HG02840 (cell line): Measurements from ENCODE around the gene UGT1A6.

Experiments
- ATAC-seq: cut with Tn5 transposase; IDR thresholded peaks from one replicate; pipeline ENCODE4 v1.9.1; 2021; ENCODE audit warnings: mild to moderate bottlenecking, moderate library complexity, moderate number of reproducible peaks; ENCODE audit not compliant: unreplicated experiment, low FRiP score

The UGT1A6 gene

DNA sequence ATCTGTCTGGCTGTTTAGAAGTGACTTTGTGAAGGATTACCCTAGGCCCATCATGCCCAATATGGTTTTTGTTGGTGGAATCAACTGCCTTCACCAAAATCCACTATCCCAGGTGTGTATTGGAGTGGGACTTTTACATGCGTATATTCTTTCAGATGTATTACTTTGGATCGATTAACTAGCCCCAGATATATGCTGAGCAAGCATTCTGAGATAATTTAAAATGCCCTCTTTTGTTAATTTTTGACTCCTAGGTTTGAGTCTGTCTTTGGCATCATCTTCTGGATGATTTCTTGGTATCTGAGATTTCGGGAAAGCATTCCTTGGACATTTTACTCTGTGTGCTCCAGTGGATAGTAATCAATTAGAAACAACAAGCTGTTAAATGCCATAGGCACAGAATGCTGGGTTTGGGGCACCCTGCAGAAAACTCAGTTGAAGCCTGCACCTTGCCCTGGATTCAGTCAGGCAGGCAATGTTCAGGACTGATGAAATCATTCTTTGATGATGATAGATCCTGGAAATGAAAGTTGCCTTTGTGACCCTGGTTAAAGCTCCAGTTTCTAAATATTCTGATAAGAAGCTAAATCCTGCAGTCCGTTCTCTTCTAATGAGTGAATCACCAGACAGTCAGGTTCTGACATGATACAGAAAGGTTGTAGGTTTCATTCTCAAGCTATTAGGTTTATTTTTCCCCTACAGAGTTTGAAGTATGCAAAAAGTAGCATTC lies 68.5 kb downstream of the UGT1A6 start:
- no peak for ATAC-seq

DNA sequence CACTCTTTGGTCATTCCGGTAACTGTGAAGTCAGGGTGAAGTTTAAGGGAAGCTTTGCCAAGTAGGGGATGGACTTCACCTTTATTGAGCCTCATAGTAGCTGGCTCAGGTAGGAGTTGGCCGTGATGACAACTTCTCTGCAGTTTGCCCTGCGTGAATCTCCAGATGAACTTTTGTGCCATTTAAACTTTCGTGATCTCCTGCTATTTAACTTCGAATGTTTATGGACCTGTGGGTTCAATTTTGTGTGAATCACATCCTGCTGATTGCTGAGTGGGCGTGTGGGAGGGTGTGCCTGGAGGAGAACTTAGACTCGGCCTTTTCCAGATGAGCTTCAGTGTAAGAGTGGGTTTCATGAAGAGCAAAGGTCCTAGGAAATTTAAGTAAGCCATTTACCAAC lies 71.6 kb downstream of the UGT1A6 start:
- ATAC-seq: no peak

DNA sequence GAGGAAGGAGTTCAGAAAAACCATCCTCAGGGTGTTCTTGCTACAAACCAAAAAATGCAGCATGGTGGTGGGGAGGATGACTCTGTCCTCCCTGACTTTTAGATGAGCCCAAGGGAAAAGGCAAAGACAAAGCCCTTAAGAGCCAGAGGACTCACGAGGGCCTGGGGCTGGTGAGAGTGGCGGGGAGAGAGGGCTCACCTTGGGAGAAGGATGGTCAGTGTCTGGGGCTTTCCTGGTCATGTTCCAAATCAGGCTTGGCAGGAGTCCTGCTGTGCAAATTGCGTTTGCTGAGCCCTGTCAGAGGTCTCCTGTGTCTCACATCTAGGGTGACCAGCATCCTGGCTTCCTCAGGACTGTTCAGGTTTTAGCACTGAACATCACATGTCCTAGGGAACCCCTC lies 72.1 kb downstream of the UGT1A6 start:
- ATAC-seq: no peak

DNA sequence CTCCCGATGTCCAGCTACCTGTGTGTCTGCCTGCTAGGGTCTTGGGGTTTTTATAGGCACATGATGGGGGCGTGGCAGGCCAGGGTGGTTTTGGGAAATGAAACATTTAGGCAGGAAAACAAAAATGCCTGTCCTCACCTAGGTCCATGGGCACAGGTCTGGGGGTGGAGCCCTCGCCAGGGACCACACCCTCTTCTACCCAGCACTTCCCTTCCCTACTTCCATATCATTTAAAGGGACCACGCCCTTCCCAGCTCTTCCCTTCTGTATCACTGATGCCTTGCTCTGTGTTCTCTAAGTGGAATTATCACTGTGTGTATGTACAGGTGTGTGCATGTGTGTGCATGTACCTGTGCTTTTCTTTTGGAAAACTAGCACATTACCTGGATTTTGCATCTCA lies 73.7 kb downstream of the UGT1A6 start:
- no peak for ATAC-seq

DNA sequence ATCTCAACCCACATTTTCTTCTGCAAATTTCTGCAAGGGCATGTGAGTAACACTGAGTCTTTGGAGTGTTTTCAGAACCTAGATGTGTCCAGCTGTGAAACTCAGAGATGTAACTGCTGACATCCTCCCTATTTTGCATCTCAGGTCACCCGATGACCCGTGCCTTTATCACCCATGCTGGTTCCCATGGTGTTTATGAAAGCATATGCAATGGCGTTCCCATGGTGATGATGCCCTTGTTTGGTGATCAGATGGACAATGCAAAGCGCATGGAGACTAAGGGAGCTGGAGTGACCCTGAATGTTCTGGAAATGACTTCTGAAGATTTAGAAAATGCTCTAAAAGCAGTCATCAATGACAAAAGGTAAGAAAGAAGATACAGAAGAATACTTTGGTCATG lies 75.4 kb downstream of the UGT1A6 start:
- no peak for ATAC-seq

DNA sequence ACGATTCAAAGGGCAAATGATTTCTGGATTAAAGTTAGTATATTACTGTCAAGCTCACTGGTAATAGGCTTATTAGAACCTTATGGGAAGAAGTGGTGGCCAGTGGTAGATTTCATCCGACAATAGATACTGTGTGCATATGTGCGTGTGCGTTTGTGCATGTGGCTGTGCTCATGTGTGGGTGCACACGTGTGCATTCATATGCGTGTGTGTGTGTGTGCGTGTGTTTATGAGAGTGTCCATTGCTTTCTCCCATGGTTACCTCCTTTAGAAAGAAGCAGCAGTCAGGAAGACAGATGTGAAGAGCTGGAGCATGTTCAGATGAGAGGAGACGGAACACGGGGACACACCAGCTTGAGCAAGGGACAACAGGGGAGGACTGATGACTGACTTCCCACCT lies 76.6 kb downstream of the UGT1A6 start:
- ATAC-seq: no peak

DNA sequence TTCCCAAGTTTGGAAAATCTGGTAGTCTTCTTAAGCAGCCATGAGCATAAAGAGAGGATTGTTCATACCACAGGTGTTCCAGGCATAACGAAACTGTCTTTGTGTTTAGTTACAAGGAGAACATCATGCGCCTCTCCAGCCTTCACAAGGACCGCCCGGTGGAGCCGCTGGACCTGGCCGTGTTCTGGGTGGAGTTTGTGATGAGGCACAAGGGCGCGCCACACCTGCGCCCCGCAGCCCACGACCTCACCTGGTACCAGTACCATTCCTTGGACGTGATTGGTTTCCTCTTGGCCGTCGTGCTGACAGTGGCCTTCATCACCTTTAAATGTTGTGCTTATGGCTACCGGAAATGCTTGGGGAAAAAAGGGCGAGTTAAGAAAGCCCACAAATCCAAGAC lies 79.5 kb downstream of the UGT1A6 start:
- no peak for ATAC-seq

DNA sequence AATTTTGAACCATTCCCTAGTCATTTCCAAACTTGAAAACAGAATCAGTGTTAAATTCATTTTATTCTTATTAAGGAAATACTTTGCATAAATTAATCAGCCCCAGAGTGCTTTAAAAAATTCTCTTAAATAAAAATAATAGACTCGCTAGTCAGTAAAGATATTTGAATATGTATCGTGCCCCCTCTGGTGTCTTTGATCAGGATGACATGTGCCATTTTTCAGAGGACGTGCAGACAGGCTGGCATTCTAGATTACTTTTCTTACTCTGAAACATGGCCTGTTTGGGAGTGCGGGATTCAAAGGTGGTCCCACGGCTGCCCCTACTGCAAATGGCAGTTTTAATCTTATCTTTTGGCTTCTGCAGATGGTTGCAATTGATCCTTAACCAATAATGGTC lies 79.9 kb downstream of the UGT1A6 start:
- no peak for ATAC-seq

DNA sequence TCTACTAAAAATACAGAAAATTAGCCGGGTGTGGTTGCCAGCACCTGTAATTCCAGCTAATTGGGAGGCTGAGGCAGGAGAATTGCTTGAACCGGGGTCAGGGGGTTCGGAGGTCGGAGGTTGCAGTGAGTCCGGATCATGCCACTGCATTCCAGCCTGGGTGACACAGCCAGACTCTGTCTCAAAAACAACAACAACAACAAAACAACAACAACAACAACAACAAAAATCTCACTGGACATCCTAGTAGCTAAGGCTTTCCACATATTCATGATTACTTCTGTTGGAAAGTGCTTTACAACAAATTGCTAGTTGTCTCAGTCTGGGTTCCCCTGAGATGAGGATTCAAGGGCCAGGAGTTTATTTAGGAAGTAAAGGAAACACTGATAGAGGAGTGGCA lies 81.2 kb downstream of the UGT1A6 start:
- no peak for ATAC-seq

DNA sequence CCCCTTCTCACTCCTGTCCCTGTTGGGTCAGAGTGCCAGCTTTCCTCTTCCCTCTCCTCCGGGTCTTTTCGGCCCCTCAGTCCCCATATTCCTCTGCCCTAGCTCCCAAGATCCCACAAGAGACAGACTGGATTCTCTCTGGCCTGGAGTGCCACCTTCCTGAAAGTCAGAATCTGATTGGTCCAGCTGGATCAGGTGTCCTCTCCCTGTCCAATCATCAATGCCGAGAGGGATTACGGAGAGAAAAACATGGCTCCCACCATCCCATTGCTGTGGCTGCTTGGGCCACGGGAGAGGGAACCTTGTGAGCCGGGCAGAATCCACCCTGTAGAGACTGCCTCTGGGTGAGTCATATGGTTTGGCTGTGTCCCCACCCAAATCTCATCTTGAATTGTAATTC lies 82.7 kb downstream of the UGT1A6 start:
- ATAC-seq: no peak

DNA sequence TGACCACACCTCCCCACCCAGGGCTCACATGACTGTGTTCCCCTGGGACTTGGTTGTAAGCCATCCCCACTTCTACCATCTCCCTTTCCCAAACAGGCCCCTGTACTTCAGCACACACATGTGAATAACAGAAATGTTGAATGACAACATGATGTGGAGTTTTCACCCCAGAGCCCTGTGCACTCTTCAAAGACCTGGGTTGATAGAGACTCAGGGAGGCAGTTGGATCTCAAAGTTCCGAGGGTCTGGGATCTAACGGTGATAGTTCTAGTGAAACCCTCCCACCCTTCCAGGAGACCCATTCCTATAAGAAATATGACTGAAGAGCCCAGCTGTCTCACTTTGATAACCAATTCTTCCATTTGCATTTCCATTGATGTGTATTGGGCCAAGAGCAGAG lies 85.3 kb downstream of the UGT1A6 start, which contains the start of gene MROH2A:
Gene MROH2A, plus strand, starts transcription at position 301 of the 400 bp plus-strand sequence. CDS start 1,029 bp downstream, outside the sequence.
- ATAC-seq: no peak

DNA sequence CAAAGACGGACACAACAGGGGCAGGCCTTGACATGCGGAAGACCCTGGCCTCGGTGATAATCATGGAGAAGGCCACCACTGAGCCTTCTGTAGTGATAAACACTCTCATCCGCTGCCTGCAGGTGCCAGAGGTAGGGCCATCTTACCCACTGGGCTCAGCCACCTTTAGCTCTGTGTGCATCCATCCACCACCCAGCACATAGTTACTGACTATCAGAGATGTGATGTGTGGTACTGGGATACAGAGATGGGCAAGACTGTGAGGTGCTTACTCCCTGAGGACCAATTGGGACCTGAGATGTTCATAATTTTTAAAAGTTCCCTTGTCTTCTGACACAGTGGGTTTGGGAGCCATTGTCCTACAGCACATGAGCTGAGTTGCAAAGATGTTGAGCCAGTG lies 87.0 kb downstream of the UGT1A6 start:
- no peak for ATAC-seq

DNA sequence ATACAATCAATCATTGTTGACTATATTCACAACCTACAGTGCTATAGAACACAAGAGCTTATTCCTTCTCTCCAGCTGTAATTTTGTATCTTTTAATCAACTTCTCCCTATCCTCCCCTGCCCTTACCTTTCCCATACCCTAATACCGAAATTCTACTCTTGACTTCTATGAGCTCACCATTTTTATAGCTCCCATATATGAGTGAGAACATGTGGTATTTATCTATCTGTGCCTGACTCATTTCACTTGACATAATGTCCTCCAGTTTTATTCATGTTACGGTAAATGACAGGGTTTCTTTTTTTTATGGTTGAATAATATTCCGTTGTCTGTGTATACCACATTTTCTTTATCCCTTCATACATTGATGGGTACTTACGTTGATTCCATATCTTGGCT lies 88.1 kb downstream of the UGT1A6 start:
- ATAC-seq: no peak

DNA sequence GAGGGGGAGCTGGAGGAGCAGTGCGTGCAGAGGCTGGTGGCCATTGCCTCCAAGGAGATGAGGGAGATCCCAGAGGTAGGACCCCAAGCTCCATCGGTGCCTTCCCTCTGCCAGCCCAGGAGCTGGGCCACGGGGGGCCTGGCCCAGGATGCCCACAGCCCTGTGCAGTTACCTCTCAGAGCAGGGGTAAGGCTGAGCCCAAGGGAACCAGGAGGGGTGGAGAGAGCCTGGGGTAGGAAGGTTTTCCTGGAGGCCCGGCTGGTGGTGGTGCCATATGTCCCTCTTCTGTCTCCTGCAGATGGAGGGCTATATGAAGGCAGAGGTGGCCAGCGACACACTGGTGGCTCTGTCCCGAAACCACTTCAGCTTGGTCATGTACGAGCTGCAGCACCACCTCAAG lies 96.9 kb downstream of the UGT1A6 start:
- no peak for ATAC-seq

DNA sequence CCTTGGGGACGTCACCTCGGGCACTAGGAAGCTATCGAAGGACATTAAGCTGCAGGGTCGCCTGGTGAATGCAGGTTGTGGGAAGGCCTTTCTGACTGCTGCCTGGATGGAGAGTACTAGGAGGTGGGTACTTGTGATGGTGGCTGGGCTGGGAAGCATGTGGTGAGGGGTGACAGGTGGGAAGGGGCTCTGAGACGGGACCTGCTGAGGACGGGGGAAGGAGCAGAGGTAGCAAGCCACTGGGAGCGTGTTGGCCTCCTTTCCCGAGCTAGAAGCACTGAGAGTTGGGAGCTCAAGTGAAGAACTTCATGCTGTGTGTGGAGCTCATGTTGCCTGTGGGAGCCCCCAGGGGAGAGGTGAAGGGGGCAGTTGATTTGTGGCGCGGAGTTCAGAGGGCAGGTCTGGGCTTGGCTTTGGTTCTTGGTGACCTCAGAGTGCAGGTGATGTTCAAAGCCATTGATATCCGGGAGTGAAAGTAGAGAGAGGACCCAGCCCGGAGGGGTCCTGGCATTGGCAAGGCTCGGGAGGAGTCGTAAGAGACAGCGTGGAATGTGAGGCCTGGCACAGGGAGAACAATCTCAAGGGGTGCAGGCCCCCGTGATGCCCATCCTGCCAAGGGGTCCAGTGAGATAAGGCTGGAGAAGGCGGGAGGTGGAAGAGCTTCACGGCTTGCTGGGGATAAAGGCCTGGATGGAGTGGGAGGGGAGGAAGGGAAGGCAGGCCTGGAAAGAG lies 98.6 kb downstream of the UGT1A6 start:
- ATAC-seq: no peak

DNA sequence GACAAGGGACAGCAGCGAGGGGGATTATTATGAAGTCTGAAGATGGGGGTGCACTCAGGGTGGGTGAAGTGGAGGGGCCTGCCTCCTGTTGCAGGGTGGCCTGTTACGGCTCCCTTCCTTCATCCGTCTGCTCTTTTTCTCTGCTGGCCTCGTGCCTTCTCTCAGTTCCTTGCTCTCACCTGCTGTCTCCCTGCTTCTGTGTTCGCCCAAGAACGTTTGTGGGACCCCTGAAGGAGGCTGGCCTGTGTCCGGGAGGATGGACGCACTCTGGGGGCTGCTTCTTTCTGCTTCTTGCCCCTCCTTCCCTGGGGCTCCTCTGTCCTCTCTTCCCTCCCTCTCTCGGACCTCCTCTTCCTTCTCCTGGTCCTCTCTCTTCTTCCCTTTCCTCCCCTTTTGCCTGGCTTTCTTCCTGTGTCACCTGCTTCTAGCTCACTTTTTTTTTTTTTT lies 99.2 kb downstream of the UGT1A6 start:
- ATAC-seq: no peak

DNA sequence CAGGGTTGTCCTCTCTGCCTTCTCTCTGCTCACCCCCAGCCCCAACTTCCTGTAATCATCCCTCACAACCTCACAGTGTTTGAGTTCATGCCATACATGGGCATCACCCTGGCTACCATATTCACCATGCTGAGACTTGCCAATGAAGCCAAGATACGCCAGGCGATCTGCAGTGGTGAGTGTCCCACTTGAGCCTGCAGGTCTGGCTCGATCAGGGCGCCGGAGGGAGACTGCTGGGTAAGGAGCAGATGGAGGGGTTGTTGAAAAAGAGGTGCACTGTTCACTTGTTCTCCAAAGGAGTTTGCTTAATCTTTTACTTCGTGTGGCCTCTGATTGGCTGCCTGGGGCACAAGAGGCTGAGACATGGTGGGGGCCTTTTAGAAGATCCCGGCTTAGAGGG lies 100.0 kb downstream of the UGT1A6 start:
- no peak for ATAC-seq

DNA sequence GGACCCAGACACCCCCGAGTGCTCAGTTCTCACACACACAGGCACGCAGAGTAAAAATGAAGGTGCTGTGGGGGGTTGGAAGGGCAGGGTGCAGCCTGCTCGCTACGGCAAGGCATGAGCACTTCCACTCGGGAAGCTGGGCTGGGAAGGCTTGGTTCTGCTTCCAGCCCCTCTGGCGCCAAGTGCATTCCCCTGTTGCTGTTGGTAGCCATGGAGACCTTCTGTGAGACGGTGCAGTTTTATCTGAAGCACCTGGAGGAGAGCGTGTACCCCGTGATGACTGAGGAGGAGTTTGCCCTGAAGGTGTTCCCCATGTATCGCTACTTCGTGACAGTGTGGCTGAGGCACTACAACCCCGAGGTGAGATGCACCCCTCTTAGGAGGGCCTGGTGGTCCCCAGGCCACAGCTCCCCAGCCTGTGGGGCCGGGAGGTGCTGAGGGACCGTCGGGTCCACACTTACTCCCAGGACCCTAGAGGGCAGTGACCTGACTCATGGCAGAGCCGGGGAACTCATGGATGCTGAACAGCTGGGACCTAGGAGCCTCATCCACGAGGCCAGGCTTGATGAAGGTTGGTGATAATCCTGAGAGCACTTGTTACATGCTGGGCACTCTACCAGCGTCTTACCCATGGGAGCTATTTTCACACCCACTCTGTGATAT lies 100.9 kb downstream of the UGT1A6 start:
- ATAC-seq: no peak

DNA sequence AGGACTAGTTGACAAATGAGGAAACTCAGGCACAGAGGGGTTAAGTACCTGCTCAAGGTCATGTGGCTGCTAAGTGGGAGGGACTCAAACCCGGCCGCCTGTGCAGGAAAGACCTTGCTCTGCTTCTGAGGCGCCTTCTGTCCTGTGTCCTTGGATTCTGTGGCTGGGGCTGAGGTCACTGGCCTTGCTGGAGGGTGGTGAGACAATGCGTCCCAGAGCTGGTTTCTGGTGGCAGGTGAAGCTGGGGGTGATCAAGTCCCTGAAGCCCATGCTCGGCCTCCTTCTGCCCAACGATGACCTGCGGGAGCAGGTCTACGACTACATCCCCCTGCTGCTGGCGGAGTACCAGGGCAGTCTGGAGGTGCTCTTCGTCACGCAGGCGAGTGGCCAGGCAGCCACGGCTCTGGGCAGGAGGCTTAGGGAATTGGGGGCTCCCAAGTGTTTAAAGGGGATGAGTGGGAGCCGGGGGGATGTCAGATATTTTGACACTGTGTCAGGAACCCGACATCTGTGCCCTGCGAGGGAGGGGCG lies 101.5 kb downstream of the UGT1A6 start:
- ATAC-seq: no peak

DNA sequence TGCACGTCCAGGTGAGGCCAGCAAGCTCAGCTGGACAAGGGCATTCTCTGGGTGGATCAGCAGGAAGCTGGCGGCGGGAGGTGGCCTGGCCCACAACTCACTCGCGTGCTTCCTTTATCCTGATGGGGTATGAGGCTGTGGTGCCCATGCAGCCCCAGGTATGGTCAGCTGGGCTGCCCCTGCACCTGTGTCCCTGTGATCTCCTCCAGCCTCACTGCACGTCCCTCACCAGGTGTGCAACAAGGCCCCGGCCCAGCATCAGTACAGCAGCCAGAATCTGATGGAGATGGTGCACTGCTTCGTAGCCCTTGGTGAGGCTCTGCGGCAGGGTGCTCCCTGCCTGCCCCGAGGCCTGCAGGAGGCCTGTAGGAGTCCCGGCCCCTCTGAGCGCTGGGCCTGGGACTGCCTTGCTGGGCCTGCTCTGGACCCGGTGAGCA lies 103.1 kb downstream of the UGT1A6 start:
- no peak for ATAC-seq

DNA sequence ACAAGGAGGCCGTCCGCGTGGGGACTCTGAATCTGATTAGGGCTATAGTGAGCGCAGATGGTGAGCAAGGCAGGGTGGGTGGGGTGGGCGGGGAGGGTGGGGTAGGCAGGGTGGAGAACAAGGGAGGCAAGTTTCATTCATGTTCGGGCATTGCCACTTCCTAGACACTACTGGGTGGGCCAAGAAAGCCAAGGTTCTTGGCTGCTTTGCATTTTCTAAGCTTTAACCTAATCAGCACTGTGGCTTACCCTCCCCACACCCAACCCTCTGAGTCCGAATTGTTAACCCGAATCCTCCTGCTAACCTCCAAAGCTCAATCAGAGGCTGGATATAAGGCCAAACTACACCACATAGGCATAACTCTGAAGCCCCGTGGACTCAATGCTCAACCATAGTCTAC lies 103.6 kb downstream of the UGT1A6 start:
- ATAC-seq: no peak
